SH-SY5Y (cell line): ENCODE data around the gene ARHGAP19.

Source experiments
- GATA2 ChIP-seq: IDR thresholded peaks from 2 replicates; pipeline ENCODE4 v1.6.1; 2011; ENCODE audit warnings: mild to moderate bottlenecking, low read depth, low read length
- GATA3 ChIP-seq: IDR thresholded peaks from 2 replicates; pipeline ENCODE4 v1.6.1; 2011; ENCODE audit warnings: low read depth, mild to moderate bottlenecking, low read length, moderate library complexity

DNA sequence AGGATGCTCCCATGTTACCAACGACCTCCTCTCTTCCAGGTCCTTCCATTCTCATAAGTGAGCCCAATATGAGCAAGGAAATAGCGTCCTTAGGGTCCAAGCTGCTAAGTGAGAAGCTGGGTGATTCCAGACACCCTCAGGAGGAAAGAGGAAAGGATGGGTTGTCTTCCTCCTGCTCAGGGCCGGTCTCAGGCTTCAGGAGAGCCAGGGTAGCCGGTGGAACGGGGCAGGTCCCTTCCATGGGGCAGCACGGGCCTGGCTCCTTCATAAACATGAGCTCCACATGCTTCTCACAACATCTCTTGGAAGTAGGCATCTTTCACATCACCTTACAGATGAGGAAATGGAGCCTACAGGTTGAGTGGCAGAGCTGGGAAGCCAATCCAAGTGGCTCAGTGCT lies 119.4 kb downstream of the ARHGAP19 start:
- TF ChIP-seq GATA2 (no peak), GATA3 (no peak)
